Measurements from ENCODE around the gene PRR16.
"Not testable (repeated sequence)": the region's sequence is repeated elsewhere in the genome, so short reads cannot be mapped to it uniquely, and the experiment has no call there.

The PRR16 gene

DNA sequence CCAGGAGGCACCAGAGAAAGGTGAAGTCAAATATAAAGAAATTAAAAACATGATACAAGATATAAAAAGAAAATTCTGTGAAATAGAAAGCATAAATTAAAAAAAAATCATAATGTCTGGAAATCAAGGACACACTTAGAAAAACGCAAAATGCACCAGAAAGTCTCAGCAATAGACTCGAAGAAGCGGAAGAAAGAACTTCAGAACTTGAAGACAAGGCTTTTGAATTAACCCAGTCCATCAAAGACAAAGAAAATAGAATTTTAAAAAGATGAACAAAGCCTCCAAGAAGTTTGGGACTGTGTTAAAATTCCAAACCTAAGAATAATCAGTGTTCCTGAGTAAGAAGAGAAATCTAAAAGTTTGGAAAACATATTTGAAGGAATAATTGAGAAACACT lies 168.3 kb downstream of the PRR16 start:
- DNase-seq, result no peak

DNA sequence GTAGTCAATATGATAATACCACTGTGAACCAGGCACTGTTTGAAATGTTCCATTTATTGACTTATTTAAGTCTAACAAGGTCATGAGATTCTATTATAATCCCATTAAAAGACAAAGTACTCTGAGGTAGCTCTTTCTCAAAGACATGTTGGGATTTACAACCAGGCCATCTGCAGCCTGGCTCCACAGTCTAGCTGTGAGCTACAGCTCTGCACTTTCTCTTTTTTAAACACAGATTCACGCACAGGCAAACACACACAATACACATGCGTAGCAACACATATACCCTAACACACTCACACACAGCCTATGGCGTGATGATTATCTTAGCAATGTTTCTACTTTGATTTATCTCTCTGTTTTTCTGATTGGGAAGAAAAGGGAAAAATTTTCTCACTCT lies 174.3 kb downstream of the PRR16 start:
- no peak for DNase-seq

DNA sequence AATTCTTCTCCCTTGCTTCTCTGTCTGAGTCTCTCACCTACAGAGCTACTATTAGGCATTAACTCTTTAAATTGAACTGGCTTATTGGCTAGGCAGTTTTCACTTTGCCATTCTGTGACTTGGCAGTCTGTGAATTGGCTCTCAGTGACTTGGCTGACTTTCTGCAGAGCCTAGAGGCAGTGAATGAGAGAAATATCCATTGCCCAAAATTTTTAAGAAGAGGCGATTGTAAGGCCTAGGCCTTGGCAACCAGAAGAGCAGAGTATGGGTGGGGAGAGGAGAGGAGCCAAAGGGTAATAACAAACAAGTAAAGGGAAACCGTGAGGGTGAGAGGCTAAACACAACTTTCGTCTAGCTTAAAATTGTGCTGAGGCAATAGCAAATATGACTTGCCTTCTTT lies 176.7 kb downstream of the PRR16 start:
- peak in 7 of 51 donors; percentile 2 to 21 (median 6) for DNase-seq

DNA sequence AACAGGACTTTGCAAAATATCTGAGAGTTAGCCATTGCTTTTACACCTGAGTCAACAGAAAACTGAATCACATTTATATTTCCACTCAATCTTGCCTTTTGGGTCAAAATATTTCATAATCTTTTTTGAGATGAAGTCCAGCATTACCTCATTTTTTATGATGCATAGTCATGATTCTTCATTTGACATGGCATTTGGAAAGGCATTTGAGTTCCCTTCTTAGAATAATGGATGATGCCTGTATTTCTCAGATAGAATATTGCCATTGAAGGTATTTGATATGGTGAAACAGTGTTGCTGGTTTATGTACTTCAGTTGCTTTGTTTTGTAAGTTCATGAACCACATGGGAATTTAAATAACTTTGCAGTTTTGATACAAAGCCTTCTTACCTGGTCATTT lies 180.4 kb downstream of the PRR16 start:
- DNase-seq, result no peak

DNA sequence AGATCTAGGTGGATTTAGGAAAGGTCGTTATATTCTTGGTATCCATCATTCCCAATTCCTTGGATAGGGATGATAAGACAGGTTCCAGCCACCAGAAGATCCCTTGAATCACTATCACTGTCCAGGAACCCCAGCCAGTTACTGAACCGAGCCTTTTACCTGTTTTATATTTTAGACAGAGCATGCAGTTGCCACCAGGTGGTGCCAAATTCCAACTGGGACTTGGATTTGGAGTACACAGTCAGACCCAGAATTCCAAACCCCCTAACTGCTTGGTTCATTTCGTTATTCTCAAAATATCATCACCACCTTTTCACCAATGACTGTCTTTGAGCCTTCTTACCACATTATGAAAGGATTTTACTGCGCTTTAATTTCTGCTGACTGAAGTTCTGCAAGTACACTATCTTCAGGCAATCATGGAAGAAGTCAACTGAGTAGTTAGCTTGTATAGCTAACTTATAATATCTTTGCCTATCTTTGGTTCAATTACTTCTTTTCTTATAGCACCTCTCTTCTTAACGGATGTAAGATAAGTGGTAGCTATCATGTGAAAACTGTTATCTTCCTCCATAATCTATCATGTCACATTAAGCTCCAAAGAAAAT lies 191.8 kb downstream of the PRR16 start:
- peak in 7 of 51 donors; percentile 0 to 29 (median 4) for DNase-seq

DNA sequence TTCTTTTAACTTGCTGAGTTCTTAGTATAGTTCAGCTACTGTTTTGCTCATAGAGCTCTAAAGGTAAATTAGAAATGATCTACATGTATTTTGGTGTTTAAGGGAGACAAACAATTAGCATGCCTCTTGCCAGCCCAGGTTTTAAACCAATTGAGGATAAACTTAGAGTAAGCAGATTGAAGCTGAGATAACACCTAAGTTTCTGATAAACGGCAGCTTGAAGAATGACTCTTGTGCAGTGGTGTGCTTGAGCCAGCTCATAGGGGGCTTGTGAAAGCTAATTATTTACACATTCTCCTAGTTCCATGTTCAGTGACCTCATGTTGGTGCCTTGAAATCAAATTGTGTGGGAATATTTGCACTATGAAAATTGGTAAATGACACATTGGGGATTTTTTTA lies 193.0 kb downstream of the PRR16 start:
- no peak for DNase-seq

DNA sequence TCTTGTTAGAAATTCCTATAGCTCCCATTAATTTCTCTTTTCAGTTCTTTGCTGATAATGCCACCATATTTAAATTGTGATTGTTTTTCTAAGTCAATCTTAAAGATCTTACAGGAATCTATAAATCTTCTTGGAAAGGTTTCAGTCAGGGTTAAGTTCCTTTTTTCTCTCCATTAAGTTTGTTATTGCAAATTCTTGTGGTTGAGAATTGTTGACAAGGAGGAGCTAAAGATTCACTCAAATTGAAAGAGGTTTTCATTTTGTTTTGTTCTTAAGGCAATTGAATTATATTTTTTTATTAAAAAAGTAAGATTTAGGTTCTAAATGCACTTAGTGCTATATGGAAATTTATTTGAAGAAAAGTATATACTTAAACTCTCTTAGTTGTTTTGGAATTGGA lies 213.4 kb downstream of the PRR16 start:
- DNase-seq, result no peak

DNA sequence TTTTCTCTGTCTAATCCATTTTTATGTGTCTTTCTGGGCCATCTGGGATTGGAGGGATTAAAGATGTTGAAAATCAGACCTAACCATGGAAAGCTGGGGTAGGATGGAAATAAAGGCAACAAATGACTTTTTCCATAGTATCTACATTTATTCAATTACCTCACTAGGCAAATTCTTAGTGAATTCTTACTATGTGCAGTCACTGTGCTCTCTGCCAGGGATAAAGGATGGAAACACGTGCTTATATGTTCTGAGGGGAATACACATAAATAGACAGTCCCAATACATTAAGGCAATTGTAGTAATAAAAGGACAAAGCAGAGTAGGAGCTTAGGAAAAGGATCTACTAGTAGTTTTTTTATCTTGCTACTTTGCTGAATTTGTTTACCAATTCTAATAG lies 214.2 kb downstream of the PRR16 start:
- no peak for DNase-seq

DNA sequence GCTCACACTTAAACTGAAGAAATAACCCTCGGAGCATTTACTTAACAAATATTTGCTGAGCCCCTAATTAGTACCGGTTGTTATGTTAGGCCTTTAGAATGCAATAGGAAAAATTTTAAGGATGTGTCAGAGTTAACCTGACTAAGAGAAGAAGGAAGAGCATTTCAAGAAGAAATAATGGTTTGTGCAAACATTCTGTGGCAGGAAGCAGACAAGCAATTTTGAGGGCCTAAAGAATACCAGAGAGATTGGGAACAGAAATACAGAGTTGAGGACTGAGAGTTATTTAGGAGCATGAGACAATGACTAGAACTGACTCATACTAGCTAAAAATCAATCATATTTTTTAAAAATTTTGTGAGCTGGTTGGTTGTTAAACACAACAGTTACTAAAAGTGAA lies 218.8 kb downstream of the PRR16 start:
- no peak for DNase-seq

DNA sequence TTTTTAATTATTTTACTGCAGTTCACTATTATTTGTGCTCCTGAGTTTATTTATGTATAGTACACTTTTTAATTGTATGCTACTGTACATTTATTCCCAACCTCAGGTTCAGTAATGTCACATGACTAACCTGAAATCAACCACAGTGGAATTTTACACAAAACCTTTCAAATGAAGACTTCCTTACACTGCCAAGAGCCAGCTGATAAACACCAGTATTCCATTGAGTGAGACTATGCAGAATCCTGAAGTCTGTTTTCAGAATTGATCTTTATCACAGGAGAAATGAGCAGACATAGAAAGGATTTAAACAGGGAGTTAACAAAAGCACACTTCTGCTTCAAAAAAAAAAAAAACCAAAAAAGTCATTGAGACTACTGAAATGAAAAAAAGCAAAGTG lies 219.5 kb downstream of the PRR16 start:
- DNase-seq, result no peak

DNA sequence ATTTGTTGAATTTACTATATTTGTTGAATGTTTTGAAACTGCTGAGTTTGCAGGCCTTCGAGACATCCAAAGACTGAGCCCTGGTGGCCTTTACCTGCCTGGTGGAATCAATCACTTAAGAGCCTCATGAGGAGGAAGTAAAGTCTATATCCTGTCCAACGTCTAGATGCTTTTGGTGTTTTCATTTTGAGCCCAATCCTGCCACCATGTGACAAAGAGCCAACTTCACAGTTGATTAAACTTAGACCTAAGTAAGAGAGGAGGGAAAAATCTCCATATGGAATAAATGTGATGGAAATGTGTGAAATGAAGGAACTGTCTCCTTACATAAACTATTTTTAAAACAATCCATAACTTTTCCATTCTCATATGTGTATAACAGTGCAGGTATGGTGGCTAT lies 220.1 kb downstream of the PRR16 start:
- no peak for DNase-seq

DNA sequence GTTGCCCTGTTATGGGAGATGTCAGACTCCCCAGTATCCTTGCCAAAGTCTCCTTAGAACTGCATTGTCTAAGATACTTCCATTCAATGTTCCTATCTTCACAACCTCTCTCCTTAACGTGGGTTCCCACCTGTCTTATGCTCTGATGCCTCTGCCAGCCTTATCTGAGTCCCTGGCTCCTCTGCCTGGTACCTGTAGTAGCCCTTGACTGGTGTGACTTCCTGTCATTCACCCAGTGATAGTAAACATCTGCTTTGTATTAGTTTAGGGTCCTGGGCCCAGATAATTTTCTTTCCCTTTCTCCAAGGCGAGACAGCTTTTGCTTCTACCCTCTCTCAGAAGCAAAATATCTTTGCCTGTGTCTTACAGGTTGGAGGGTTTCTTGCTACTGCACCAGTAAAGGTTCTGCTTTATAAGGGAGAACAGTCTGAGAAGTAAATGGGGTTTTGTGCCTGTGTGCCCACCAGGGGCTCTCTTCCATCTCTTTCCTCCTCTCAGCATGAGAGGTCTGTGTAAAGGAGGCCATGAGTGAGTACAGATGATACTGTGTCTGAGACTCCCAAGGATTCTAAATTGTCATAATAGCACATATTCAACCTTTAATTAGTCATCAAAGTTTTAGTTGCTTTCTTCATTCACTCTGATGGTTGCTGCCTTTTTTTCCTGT lies 220.8 kb downstream of the PRR16 start:
- no peak for DNase-seq

DNA sequence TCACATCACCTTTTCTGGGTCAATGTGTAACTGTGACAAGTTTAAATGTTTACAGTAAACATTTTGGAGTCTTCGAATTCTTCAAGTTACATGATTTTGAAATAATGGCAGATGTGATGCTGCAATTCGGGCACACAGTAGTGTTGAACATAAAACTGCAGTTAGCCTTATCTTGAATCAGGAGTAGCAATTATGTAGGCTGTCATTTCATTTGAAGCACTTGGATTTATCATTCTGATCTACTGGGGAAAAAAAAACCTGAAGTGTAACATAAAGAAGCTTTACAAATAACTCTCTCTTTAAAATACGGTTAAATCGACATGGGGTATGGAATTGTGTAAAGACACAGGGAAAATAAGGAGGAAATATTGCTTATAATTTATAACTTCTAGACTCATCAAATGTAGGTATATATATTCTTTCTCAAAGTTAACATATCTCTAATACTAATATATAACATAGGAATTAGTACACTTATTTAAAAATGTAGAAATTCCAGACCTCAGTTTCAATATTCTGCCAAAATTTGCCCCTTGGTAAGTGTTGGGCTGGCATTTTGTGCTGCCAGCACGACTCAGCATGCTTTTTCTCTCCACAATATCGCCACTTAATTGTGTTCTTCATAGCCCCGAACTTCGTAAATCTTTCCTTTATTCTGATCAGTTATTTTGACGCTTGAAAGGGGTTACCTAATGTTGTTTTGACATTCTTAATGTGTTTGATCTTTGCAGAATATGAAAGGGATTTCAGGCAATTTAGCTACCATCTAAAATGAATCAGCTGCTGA lies 226.7 kb downstream of the PRR16 start:
- DNase-seq, result no peak

DNA sequence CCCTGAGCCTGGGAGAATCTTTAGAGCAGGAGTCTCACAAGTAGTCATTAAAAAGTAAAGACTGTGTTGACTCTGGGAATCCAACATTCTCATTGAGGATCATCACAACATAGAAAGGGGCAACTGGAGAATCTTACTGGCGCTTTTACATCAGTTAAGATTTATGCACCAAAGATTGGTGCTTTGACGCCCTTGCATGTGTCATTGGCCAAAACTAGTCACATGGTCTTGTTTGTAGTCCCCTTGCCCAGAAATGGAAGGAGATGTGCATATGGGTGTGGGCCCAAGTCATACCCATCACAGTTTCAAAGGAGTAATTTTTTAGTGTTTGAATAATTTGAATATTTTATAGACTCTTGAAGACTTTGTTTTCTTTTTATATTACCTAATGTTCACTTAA lies 228.2 kb downstream of the PRR16 start:
- no peak for DNase-seq

DNA sequence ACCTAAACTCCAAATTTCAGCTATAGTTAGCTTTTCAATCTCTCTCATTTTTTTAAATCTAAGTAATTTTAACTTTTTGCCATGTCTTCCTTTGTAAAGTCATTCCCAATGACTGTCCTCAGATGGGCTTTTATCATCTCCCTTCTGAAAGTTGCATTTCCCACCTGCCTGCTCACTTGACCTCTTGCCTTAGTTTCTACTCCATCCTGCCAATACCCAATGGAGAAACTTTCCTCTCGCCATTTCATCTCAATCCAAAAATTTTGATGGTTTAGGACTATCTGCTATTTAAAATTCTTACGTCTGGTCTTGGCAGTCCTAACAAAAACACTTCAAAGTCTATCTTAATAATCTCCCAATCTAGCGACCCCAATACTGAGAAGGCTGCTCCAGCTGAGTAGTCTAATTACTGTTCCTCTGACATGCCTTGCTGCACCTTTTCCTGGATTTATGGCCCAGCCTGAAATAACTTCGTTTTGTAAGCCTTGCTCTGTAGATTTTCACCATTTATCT lies 231.3 kb downstream of the PRR16 start:
- DNase-seq, result no peak

DNA sequence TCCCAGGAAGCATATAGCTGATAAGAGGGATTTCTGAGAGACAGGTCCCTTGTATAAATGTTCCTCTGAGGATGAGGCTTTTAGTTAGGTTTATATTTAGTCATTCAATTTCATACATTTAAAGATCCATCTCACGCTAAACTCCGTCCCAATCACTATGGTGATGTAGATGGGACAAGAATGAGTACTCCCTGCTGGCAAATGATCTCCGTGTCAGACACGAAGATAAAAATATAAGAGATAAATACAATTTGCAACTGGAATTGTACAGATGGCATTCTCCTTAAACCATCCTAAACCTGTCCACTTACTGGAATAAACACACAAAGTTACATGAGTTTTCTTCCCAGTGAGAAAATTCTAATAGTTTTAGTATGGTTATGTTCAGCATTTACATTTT lies 233.0 kb downstream of the PRR16 start:
- no peak for DNase-seq

DNA sequence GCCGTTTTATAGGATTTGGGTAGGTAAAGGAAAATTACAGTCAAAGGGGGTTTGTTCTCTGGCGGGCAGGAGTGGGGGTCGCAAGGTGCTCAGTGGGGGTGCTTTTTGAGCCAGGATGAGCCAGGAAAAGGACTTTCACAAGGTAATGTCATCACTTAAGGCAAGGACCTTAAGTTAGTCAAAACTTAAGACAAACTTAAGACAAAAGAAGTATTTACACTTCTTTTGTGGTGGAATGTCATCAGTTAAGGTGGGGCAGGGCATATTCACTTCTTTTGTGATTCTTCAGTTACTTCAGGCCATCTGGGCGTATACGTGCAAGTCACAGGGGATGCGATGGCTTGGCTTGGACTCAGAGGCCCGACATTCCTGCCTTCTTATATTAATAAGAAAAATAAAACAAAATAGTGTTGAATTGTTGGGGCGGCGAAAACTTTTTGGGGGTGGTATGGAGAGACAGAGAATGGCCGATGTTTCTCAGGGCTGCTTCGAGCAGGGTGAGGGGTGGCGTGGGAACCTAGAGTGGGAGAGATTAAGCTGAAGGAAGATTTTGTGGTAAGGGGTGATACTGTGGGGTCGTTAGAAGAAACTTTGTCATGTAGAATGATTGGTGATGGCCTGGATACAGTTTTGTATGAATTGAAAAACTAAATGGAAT lies 233.7 kb downstream of the PRR16 start:
- DNase-seq, result not testable (repeated sequence)

DNA sequence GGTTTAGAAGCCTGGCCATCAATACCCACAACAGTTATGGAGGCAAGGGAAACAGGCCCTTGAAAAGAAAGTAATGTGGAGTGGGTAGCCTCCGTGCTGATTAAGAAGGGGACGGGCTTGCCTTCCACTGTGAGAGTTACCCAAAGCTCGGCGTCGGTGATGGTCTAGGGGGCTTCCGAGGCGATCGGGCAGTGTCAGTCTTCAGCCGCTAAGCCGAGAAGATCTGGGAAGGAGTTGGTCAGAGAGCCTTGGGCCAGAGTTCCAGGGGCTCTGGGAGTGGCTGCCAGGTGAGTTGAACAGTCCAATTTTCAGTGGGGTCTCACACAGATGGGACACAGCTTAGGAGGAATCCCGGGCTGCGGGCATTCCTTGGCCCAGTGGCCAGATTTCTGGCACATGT lies 236.6 kb downstream of the PRR16 start:
- not testable (repeated sequence) for DNase-seq

DNA sequence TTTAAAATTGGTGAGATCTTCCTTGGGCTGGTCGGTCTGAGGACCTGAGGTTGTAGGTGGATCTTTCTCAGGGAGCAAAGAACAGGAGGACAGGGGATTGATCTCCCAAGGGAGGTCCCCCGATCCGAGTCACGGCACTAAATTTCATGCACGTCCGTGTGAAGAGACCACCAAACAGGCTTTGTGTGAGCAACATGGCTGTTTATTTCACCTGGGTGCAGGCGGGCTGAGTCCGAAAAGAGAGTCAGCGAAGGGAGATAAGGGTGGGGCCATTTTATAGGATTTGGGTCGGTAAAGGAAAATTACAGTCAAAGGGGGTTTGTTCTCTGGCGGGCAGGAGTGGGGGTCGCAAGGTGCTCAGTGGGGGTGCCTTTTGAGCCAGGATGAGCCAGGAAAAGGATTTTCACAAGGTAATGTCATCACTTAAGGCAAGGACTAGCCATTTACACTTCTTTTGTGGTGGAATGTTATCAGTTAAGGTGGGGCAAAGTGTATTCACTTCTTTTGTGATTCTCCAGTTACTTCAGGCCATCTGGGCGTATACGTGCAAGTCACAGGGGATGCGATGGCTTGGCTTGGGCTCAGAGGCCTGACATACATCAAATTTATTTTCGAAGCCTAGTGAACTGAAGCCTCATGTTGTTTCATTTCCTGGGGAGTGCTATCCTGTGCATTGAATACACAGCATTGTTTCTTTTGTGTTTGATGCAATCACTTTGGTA lies 238.9 kb downstream of the PRR16 start:
- DNase-seq, result not testable (repeated sequence)

DNA sequence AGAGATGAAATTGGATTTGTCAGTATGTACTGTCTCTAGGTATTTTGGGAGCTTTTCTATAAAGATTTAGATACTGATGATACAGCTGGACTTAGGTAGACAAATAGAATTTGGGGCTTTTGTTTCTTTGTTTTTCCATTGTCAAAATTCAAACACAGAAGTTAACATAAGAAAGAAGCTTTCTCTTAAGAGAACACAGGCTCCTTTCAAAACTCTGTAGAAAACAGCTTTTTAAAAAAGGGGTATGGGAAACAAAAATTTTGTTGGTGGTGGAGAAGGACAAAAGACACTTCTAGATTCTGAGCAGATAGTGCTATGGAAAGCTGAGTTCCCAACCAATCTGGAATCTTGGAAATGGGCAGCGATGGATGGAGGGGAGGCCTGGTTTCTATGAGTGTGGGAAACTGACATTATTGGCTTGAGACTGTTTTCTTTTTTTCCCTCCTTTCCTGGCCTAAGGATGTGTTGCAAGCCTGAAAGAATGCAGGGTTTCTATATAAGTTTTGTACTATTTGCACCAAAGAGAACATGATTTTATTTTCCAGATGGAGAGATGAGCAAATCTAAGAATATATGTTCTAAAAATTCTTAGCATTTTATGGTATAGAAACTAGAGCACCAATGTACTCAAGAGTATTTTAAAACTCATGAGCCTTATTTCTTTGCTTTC lies 240.0 kb downstream of the PRR16 start:
- DNase-seq, result no peak

DNA sequence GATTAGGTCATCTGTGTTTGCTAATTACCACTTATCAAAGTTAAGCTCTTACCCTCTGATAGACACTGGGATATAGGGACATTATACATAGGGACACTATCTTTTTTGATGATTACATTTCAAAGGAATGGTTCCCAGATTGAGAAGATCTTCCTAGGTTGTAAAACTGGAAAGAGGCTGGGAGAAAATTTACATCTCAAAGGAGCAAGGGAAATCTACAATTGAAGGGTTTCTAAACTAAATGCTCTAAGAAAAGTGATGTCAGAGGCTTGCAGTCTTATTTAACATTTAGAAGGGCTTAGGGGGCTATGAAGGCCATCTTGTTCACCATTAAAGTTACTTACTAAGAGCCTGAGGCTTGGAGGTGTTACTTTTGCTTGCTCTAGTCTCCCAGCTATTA lies 242.8 kb downstream of the PRR16 start:
- no peak for DNase-seq
